Right lung (tissue), 5 donors: ENCODE results near the gene HLA-C. TPM values are rescaled to one million over a fixed set of nuclear protein-coding genes. Genes with fewer than 3 reads are reported as not detected.

Experiments
- DNase-seq, 2 donors: peaks; one replicate each; pipeline ENCODE4 v3.0.0-alpha.2; 2013
- polyA plus RNA-seq, 5 donors: library from polyadenylated mRNA; unstranded; fragments of 120-200 nt; gene quantifications; one replicate each; pipeline versions ENCODE4 v1.2.1 to v1.2.3, GENCODE V29; 2013; ENCODE audit warnings: inconsistent platforms in 1 of 5, low replicate concordance in 1 of 5; ENCODE audit not compliant: insufficient read length in 5 of 5, insufficient read depth in 1 of 5

Gene HLA-C
- polyA plus RNA-seq, 5 donors = 111 to 340 (median 134) TPM

DNA sequence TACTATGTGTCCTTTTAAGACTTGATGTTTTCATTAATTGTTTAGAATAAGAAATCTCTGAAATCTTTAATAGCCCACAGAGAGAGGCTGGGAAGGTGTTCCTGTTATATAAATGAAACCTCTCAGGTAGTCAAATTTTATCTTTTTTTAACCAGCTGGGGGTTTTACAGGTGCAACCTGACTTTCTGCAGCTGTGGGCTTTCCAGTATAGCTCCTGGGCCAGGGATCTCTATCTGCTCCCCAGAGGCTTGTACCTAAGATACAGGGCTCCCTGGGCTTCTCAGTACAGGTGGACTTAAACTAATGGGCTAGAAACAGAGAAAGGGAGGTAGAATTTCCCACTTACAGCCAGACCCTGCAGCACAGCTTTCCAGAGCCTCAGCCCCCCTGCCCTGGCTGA lies 49.4 kb downstream of the HLA-C start:
- DNase-seq = no peak

Other genes with a start within 250 kb of the HLA-C start
- not detected for gene C6orf15, start 159.5 kb downstream of the HLA-C start, polyA plus RNA-seq
- 1 to 10 TPM in 1 of 5 donors, under 1 TPM in 4; 0.09 to 1.1 (median 0.54) TPM for gene PSORS1C1, start 157.3 kb downstream of the HLA-C start, polyA plus RNA-seq
- gene CDSN, start 151.6 kb downstream of the HLA-C start, polyA plus RNA-seq = under 1 TPM in 1 of 5 donors, not detected in 4; 0.09 TPM
- gene PSORS1C2, start 133.0 kb downstream of the HLA-C start, polyA plus RNA-seq = under 1 TPM in 1 of 5 donors, not detected in 4; 0.16 TPM
- 10 to 100 TPM; 31.0 to 37.9 (median 31.8) TPM for gene CCHCR1, start 114.3 kb downstream of the HLA-C start, polyA plus RNA-seq
- 10 to 100 TPM; 16.1 to 25.3 (median 20.2) TPM for gene TCF19, start 113.5 kb downstream of the HLA-C start, polyA plus RNA-seq
- under 1 TPM; 0.65 to 1.00 (median 0.90) TPM for gene POU5F1, start 101.4 kb downstream of the HLA-C start, polyA plus RNA-seq
- gene HLA-B, start 85.1 kb upstream of the HLA-C start, polyA plus RNA-seq = 100 to 1,000 TPM; 302 to 419 (median 365) TPM
- gene MICA, start 131.5 kb upstream of the HLA-C start, polyA plus RNA-seq = 10 to 100 TPM; 12.8 to 16.5 (median 15.5) TPM
- 1 to 10 TPM in 4 of 5 donors, under 1 TPM in 1; 0.75 to 3.3 (median 1.8) TPM for gene MICB, start 226.1 kb upstream of the HLA-C start, polyA plus RNA-seq